Measurements from ENCODE around the gene KLK3. TPM values are rescaled to one million over a fixed set of nuclear protein-coding genes. Genes with fewer than 3 reads are reported as not detected.

KLK3 gene
- total and polyA plus RNA-seq, 2 of the 4 experiments (the other 2 are of a cell fraction), result not detected

DNA sequence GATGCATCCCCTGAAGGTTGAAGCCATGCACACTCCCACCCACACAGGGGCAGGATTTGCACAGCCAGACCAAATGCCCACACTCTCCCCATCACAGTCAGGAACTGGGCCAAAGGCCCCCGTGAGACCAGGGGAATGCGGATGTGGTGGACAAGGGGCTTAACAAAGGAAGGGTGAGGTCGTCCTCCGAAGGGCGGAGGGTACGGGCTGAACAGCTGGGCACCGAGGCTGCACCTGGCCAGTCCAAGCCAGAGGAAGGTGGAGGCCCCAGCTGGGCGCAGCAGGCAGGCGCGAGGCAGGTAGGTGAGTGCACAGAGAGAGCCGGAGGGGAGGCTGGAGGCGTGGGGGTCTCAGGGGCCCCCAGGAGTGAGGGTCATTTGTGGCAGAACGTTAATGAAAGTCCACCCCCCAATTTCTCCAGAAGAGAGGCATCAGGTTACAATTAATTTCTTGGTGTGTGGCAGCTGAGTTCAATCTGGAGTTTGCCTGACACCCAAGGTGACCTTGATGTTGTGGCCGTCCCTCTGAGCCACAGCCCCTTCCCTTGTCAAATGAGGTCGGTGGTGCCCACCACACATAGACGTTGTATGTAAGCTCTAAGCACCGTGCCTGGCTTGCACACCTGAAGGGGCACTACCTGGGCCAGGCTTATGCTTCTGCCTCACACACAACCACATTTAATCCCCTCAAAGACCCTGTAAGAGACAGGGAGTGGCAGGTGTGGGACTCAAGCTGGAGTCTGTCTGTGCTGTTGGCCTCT, 24.3 kb upstream of the KLK3 start:
- Histone ChIP-seq H3K9ac (ENCODE audit: low read depth, low read length) (no peak overlapping the region), H3K18ac (ENCODE audit: low read depth, low read length) (no peak overlapping the region), H3K4me2 (ENCODE audit: low read depth, low read length) (no peak overlapping the region), H4K8ac (ENCODE audit: low read depth in 2 of 2, low read length in 2 of 2) (no peak overlapping the region), H3K4me3 (ENCODE audit: insufficient read depth, low read depth, low read length) (no peak overlapping the region), H4K91ac (ENCODE audit: insufficient read depth, low read depth, low read length) (no peak overlapping the region), H2BK5ac (ENCODE audit: low read depth, low read length, poor library complexity, severe bottlenecking) (no peak overlapping the region), H3K4ac (ENCODE audit: low read depth, low read length) (no peak overlapping the region), H4K5ac (ENCODE audit: low read depth, low read length) (no peak overlapping the region), H3K56ac (ENCODE audit: extremely low read depth, insufficient read depth, low read length) (no peak overlapping the region), H3K23ac (ENCODE audit: low read depth, low read length) (no peak overlapping the region), H4K20me1 (ENCODE audit: insufficient read depth, low read length) (no peaks in the 10 kb centered on the region), H3K79me1 (ENCODE audit: low read depth in 1 of 2, low read length in 2 of 2) (no peaks in the 10 kb centered on the region), H2AK9ac (replicated peaks; ENCODE audit: low read depth, low read length, poor library complexity) (no peak overlapping the region), H3K36me3 (ENCODE audit: control insufficient read depth, insufficient read depth, low read length) (no peaks in the 10 kb centered on the region), H3K9me1 (ENCODE audit: insufficient read depth, low read length) (no peaks in the 10 kb centered on the region), H3K27ac (ENCODE audit: insufficient read depth, low read length) (no peak overlapping the region), H2AK5ac (ENCODE audit: low read depth, low read length) (no peak overlapping the region), H2BK20ac (ENCODE audit: low read depth, low read length) (no peak overlapping the region), H3K4me1 (ENCODE audit: control insufficient read depth, insufficient read depth, low read length) (no peaks in the 10 kb centered on the region), H3K9me3 (ENCODE audit: control insufficient read depth, insufficient read depth, low read length) (no peaks in the 10 kb centered on the region), H3K27me3 (ENCODE audit: control insufficient read depth, insufficient read depth, low read length) (peaks cover 1% of the 10 kb centered on the region; the same call in 1 of the 2 replicates), H3K14ac (replicated peaks; ENCODE audit: low read depth, low read length) (no peak overlapping the region), H2AFZ (replicated peaks; ENCODE audit: low read length, poor library complexity) (no peak overlapping the region), H2BK120ac (ENCODE audit: low read depth, low read length) (no peak overlapping the region), H2BK15ac (ENCODE audit: low read depth, low read length) (no peak overlapping the region)
- no peak for ATAC-seq (ENCODE audit: low read depth)
- dilution Hi-C loops (cut with HindIII; ENCODE audit: low sequenced_read_pairs, unreplicated experiment), result no loop called here
- DNase-seq, result no peak
- 43% methylated on average over 5 of the region's 17 CpGs; no CpG with 5 or more reads in 1 of the 2 experiments for WGBS, 2 experiments (ENCODE audit: extremely low coverage in 2 of 2, insufficient read length in 1 of 2)
- in situ Hi-C loops (cut with MboI; ENCODE audit: low sequenced_read_pairs), result no loop called here
- ChIA-PET POLR2A (ENCODE audit: unreplicated experiment) (no interaction called here), CTCF (no interaction called here)
- no peak for TF ChIP-seq CEBPB (IDR thresholded peaks at IDR 0.05; ENCODE audit: low read depth, low read length)
- intact Hi-C loops (cut with micrococcal nuclease), result no loop called here
- no TSS peak for BruUV-seq (replicated peaks)
